ENCODE measurements around the gene ZNF396. TPM values are rescaled to one million over a fixed set of nuclear protein-coding genes. Genes with fewer than 3 reads are reported as not detected.

ZNF396 gene
- 1.0 and 1.4 TPM in 2 replicates for total RNA-seq (2014; rRNA removed; shearing (Covaris generic); ENCODE audit: low replicate concordance)

GRCh38 chr18:35376742-35377695 lies at the start of gene ZNF396:
Gene ZNF396 (minus strand): TSS chr18:35377337. CDS start chr18:35374292, 3,045 bp downstream.
- DNase-seq = peak; percentile 87
- Histone ChIP-seq H3K9me3 (ENCODE audit: low read length) (no peaks in the 10 kb centered on the region), H3K4me2 (ENCODE audit: low read depth, low read length, poor library complexity, severe bottlenecking) (peak within 1 kb of the TSS; percentile 90), H3K36me3 (ENCODE audit: insufficient read depth, low read length) (no peaks in the 10 kb centered on the region), H3K9ac (ENCODE audit: low read length) (peak within 1 kb of the TSS; percentile 70), H3K27me3 (ENCODE audit: low read length) (no peaks in the 10 kb centered on the region), H4K20me1 (ENCODE audit: insufficient read depth, low read depth, low read length) (no peaks in the 10 kb centered on the region), H3K4me1 (ENCODE audit: low read length) (peaks cover 13% of the 10 kb centered on the region), H3K9me2 (replicated peaks; ENCODE audit: insufficient read depth, low read length) (no peaks in the 10 kb centered on the region), H3K79me2 (ENCODE audit: low read length) (no peaks in the 10 kb centered on the region), H2AFZ (ENCODE audit: low read length) (peak within 1 kb of the TSS; percentile 82), H3K4me3 (ENCODE audit: low read length) (peak within 1 kb of the TSS; percentile 75), H3K27ac (ENCODE audit: low read length) (no peak within 1 kb of the TSS)

- no peak for DNase-seq
- Histone ChIP-seq H3K4me1 (ENCODE audit: low read length) (peaks cover 48% of the 10 kb centered on the region), H3K9me3 (ENCODE audit: low read length) (no peaks in the 10 kb centered on the region), H3K27ac (ENCODE audit: low read length) (no peak overlapping the region), H3K27me3 (ENCODE audit: low read length) (no peaks in the 10 kb centered on the region), H3K4me2 (ENCODE audit: low read depth, low read length, poor library complexity, severe bottlenecking) (peak overlapping the region; percentile 52), H3K79me2 (ENCODE audit: low read length) (no peaks in the 10 kb centered on the region), H3K9ac (ENCODE audit: low read length) (no peak overlapping the region), H3K36me3 (ENCODE audit: insufficient read depth, low read length) (no peaks in the 10 kb centered on the region), H2AFZ (ENCODE audit: low read length) (no peak overlapping the region), H3K4me3 (ENCODE audit: low read length) (no peak overlapping the region), H4K20me1 (ENCODE audit: insufficient read depth, low read depth, low read length) (no peaks in the 10 kb centered on the region), H3K9me2 (replicated peaks; ENCODE audit: insufficient read depth, low read length) (no peaks in the 10 kb centered on the region)
Observed at GRCh38 chr18:35426786-35427185, 49.6 kb upstream of the ZNF396 start.

DNA sequence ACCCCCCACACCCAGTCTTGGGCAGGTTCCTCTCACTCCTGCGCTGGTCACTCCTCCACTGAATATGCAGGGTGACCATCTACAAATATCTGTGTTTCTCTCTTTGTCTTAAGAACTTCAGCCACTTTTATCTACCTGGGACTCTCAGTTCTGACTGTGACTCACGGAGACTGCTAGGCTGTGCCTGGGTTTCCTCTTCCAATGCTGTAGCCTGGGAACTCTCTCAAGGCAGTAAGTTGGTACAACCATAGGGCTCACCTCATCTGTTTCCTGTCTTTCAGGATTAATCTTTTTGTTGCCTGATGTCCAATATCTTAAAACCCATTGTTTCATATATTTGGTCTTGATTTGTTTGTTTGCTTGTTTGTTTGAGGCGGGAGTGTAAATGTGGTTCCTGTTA lies 47.2 kb upstream of the ZNF396 start:
- Histone ChIP-seq H2AFZ (ENCODE audit: low read length) (no peak overlapping the region), H3K4me3 (ENCODE audit: low read length) (no peak overlapping the region), H3K9me2 (replicated peaks; ENCODE audit: insufficient read depth, low read length) (no peaks in the 10 kb centered on the region), H3K79me2 (ENCODE audit: low read length) (no peaks in the 10 kb centered on the region), H3K9me3 (ENCODE audit: low read length) (no peaks in the 10 kb centered on the region), H3K9ac (ENCODE audit: low read length) (no peak overlapping the region), H4K20me1 (ENCODE audit: insufficient read depth, low read depth, low read length) (no peaks in the 10 kb centered on the region), H3K36me3 (ENCODE audit: insufficient read depth, low read length) (no peaks in the 10 kb centered on the region), H3K27me3 (ENCODE audit: low read length) (no peaks in the 10 kb centered on the region), H3K4me1 (ENCODE audit: low read length) (peaks cover 49% of the 10 kb centered on the region), H3K27ac (ENCODE audit: low read length) (no peak overlapping the region), H3K4me2 (ENCODE audit: low read depth, low read length, poor library complexity, severe bottlenecking) (no peak overlapping the region)
- no peak for DNase-seq

GRCh38 chr18:35422237-35422636 lies 45.1 kb upstream of the ZNF396 start:
- H3K27me3 ChIP-seq (ENCODE audit: low read length) = no peaks in the 10 kb centered on the region
- peaks cover 29% of the 10 kb centered on the region for H3K4me1 ChIP-seq (ENCODE audit: low read length)
- H3K9me2 ChIP-seq (replicated peaks; ENCODE audit: insufficient read depth, low read length) = no peaks in the 10 kb centered on the region
- no peak overlapping the region; the same call in 1 of the 2 replicates for H3K9ac ChIP-seq (ENCODE audit: low read length)
- peak overlapping the region; percentile 38; the same call in 1 of the 2 replicates for H3K27ac ChIP-seq (ENCODE audit: low read length)
- H3K36me3 ChIP-seq (ENCODE audit: insufficient read depth, low read length) = peaks cover 2% of the 10 kb centered on the region; the same call in 1 of the 2 replicates
- peaks cover 4% of the 10 kb centered on the region for H3K9me3 ChIP-seq (ENCODE audit: low read length)
- no peak overlapping the region for H3K4me3 ChIP-seq (ENCODE audit: low read length)
- DNase-seq = no peak
- H3K4me2 ChIP-seq (ENCODE audit: low read depth, low read length, poor library complexity, severe bottlenecking) = no peak overlapping the region
- no peaks in the 10 kb centered on the region for H3K79me2 ChIP-seq (ENCODE audit: low read length)
- H4K20me1 ChIP-seq (ENCODE audit: insufficient read depth, low read depth, low read length) = no peaks in the 10 kb centered on the region
- H2AFZ ChIP-seq (ENCODE audit: low read length) = no peak overlapping the region

DNA sequence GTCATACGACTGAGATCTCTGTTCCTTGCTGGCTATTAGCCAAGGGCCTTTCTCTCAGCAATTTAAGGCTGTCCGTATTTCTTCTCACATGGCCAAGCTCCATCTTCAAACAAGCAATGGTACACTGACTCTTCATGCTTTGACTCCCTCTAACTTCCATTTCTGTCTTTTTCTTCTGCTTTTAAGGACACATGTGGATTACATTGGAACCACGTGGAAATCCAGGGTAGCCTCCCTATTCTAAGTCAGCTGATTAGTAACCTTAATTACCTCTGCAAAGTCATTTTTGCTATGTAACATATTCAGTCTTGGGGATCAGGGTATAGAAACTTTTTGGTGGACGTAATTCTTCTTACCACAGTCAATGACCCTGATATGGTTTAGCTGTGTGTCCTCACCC lies 41.5 kb upstream of the ZNF396 start:
- Histone ChIP-seq H3K27ac (ENCODE audit: low read length) (no peak overlapping the region), H3K9ac (ENCODE audit: low read length) (no peak overlapping the region), H3K4me1 (ENCODE audit: low read length) (peaks cover 51% of the 10 kb centered on the region), H3K79me2 (ENCODE audit: low read length) (no peaks in the 10 kb centered on the region), H3K27me3 (ENCODE audit: low read length) (no peaks in the 10 kb centered on the region), H3K4me3 (ENCODE audit: low read length) (no peak overlapping the region), H3K9me2 (replicated peaks; ENCODE audit: insufficient read depth, low read length) (no peaks in the 10 kb centered on the region), H3K36me3 (ENCODE audit: insufficient read depth, low read length) (peaks cover 4% of the 10 kb centered on the region; the same call in 1 of the 2 replicates), H3K9me3 (ENCODE audit: low read length) (peaks cover 10% of the 10 kb centered on the region), H2AFZ (ENCODE audit: low read length) (no peak overlapping the region), H3K4me2 (ENCODE audit: low read depth, low read length, poor library complexity, severe bottlenecking) (no peak overlapping the region), H4K20me1 (ENCODE audit: insufficient read depth, low read depth, low read length) (no peaks in the 10 kb centered on the region)
- DNase-seq = no peak

GRCh38 chr18:35417223-35417622 lies 40.1 kb upstream of the ZNF396 start:
- no peak for DNase-seq
- Histone ChIP-seq H3K9ac (ENCODE audit: low read length) (no peak overlapping the region), H3K4me2 (ENCODE audit: low read depth, low read length, poor library complexity, severe bottlenecking) (no peak overlapping the region), H3K27ac (ENCODE audit: low read length) (no peak overlapping the region), H3K9me3 (ENCODE audit: low read length) (peaks cover 10% of the 10 kb centered on the region), H3K4me3 (ENCODE audit: low read length) (no peak overlapping the region), H3K4me1 (ENCODE audit: low read length) (peaks cover 54% of the 10 kb centered on the region), H4K20me1 (ENCODE audit: insufficient read depth, low read depth, low read length) (no peaks in the 10 kb centered on the region), H3K79me2 (ENCODE audit: low read length) (no peaks in the 10 kb centered on the region), H3K9me2 (replicated peaks; ENCODE audit: insufficient read depth, low read length) (no peaks in the 10 kb centered on the region), H3K27me3 (ENCODE audit: low read length) (no peaks in the 10 kb centered on the region), H3K36me3 (ENCODE audit: insufficient read depth, low read length) (peaks cover 4% of the 10 kb centered on the region; the same call in 1 of the 2 replicates), H2AFZ (ENCODE audit: low read length) (no peak overlapping the region)

DNA sequence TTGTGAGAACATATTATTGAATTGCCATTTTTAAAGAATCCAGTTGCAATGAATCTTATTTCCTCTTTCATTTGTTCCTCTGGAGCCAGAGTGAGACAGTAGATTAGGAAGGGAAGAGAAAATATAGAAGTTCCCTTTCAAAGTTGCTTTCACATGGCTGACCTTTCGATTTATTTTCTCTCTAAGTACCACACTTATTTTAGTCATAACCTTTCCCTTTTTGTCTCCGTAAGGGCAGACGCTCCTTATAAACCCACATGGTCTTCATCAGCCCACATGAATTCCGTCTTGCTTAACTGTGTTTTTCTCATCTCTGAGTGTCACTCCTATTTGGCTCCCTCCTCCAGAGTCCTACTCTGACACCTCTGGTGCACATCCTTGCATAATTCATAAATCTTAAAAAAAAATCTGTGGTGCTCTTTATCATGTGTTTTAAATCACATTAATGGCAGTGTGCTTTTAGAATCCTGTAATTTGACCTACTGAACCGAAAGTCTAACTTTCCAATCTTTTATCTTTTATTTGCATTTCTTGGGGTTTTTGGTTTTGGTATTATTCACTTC lies 38.5 kb upstream of the ZNF396 start:
- H3K27me3 ChIP-seq (ENCODE audit: low read length) = no peaks in the 10 kb centered on the region
- H2AFZ ChIP-seq (ENCODE audit: low read length) = peak overlapping the region; percentile 5
- H3K79me2 ChIP-seq (ENCODE audit: low read length) = no peaks in the 10 kb centered on the region
- H3K4me3 ChIP-seq (ENCODE audit: low read length) = peak overlapping the region; percentile 30
- H3K9ac ChIP-seq (ENCODE audit: low read length) = peak overlapping the region; percentile 47
- H3K36me3 ChIP-seq (ENCODE audit: insufficient read depth, low read length) = peaks cover 4% of the 10 kb centered on the region; the same call in 1 of the 2 replicates
- peaks cover 10% of the 10 kb centered on the region for H3K9me3 ChIP-seq (ENCODE audit: low read length)
- H4K20me1 ChIP-seq (ENCODE audit: insufficient read depth, low read depth, low read length) = no peaks in the 10 kb centered on the region
- H3K9me2 ChIP-seq (replicated peaks; ENCODE audit: insufficient read depth, low read length) = no peaks in the 10 kb centered on the region
- peak; percentile 85 for DNase-seq
- H3K4me1 ChIP-seq (ENCODE audit: low read length) = peaks cover 59% of the 10 kb centered on the region
- peak overlapping the region; percentile 100 for H3K27ac ChIP-seq (ENCODE audit: low read length)
- H3K4me2 ChIP-seq (ENCODE audit: low read depth, low read length, poor library complexity, severe bottlenecking) = peak overlapping the region; percentile 56

DNA sequence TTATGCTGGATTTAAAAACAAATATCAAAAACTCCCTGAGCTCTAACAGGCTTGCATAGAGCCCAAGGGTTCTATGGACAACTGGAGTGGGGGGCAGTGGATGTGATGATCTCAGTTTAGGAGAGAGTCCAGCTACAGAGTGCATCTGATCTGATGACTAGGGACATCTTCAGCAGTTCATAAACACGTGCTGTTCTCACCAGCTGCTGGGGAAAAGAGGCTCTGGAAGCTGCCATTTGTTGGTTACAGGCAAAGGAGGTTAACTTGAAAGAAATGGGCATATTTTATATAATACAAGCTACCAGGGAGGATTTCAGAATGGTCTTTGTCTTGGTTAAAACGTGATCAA lies 36.0 kb upstream of the ZNF396 start:
- H3K9ac ChIP-seq (ENCODE audit: low read length) = peak overlapping the region; percentile 68
- H3K36me3 ChIP-seq (ENCODE audit: insufficient read depth, low read length) = 0 out of 2 replicates have a peak, but pooled peaks cover 4% of the 10 kb centered on the region
- no peaks in the 10 kb centered on the region for H3K9me2 ChIP-seq (replicated peaks; ENCODE audit: insufficient read depth, low read length)
- H3K4me3 ChIP-seq (ENCODE audit: low read length) = peak overlapping the region; percentile 38; the same call in 1 of the 2 replicates
- H4K20me1 ChIP-seq (ENCODE audit: insufficient read depth, low read depth, low read length) = no peaks in the 10 kb centered on the region
- H2AFZ ChIP-seq (ENCODE audit: low read length) = no peak overlapping the region
- H3K4me1 ChIP-seq (ENCODE audit: low read length) = peaks cover 83% of the 10 kb centered on the region
- H3K79me2 ChIP-seq (ENCODE audit: low read length) = no peaks in the 10 kb centered on the region
- peak overlapping the region; percentile 100 for H3K27ac ChIP-seq (ENCODE audit: low read length)
- peak overlapping the region; percentile 61 for H3K4me2 ChIP-seq (ENCODE audit: low read depth, low read length, poor library complexity, severe bottlenecking)
- peak; percentile 70 for DNase-seq
- H3K9me3 ChIP-seq (ENCODE audit: low read length) = peaks cover 10% of the 10 kb centered on the region
- H3K27me3 ChIP-seq (ENCODE audit: low read length) = no peaks in the 10 kb centered on the region
